HG03060 (cell line): ENCODE measurements around the gene IL17A.

ENCODE experiments used
- ATAC-seq: cut with Tn5 transposase; IDR thresholded peaks from one replicate; pipeline ENCODE4 v1.9.1; 2021; ENCODE audit warnings: low read depth, moderate number of reproducible peaks; ENCODE audit not compliant: unreplicated experiment

IL17A gene

DNA sequence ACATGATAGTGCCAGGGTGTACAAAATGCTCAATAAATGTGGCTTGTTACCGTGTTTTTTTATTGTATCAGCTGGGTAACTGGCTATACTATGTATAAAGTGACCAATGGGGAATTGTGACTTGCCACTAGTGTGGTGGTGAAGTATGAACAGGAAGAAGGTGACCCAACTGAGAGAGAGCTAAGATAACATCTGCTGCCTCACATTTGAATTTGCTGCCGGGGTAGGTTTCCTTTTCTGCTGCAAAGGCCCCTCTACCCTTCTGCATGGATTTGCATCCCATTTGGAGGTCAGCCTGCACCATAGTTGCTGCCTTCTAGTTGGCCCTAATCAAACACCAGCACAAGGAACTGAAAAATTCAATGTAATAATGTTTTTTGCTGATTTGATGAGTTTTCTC is 24.1 kb downstream of the IL17A start:
- peak; percentile 70 for ATAC-seq

- no peak for ATAC-seq
Observed at GRCh38 chr6:52213127-52213526, 27.0 kb downstream of the IL17A start.

DNA sequence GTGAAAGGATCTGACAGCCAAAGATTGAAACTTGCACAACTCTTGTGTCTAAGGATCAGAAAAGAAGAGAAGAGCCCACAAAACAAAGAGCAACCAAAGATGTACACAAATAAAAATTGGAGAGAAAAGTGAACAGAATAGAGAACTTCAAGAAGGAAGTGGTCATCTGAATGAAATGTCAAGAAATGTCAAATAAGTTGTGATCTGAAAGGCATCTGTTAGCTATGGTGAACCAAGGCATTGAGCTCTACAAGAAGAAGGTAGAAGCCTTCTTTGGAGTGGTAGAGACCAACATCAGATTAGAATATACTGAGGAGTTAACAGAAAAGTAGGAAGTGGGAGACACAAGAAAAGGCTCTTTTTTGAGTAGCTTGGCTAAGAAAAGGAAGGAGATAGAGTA is 29.6 kb downstream of the IL17A start:
- no peak for ATAC-seq

GRCh38 chr6:52216932-52217575 is 30.9 kb downstream of the IL17A start:
- no peak for ATAC-seq

DNA sequence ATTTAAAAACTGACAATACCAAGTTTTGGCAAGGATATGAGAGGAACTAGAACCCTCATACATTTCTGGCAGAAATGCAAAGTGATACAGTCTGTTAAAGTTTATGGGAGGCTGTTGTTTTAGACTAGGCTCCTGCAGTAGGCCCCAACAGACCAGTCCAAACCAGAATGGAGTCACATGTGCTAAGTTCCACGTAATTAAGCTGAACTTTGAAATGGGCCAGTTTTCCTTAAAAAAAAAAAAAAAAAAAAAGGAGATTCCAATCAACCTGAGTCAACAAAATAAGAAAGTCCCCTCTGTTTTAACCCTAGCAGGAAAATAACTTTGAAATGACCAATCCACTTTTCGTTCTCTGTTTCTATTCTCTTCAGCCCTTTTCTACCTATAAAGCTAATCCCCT is 31.6 kb downstream of the IL17A start:
- ATAC-seq, result no peak

DNA sequence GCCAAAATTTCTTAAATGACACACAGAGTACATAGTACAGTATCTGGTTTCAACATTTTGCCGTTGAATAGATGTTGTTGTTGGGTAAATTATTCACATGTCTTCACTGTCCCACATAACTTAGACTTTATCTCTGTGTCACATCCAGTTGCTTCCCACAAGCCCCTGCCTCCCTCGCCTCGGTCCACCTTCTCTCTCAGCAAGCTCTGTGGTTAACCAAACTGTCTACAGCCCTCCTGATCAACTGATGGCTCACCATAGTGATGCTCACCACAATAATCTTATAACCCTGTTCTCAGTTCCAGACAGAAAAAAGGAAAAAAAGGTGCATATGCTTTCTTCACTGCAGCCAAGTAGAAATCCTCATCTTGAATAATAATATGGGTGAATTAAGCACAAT is 35.1 kb downstream of the IL17A start:
- ATAC-seq, result peak; percentile 75

DNA sequence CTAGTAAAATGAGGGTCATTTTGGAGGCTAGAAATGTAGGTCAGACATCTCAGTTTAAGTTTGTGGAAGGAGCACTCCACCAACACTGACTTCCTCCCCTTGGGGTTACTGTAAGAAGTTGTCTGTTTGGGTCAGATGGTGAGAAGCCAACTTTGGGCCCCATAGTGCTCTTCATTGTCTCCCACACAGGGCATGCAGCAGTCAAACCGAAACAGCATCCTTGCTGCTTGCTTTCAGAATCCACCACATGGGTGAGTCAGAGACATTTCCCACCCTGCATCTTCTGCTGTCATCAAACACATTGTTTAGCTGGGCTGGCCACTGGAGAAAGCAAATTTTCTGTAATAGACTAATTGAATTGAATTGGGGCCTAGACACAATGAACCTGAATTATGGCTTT is 41.3 kb downstream of the IL17A start:
- ATAC-seq, result peak; percentile 99

- no peak for ATAC-seq
Observed at GRCh38 chr6:52230685-52231084, 44.5 kb downstream of the IL17A start.

DNA sequence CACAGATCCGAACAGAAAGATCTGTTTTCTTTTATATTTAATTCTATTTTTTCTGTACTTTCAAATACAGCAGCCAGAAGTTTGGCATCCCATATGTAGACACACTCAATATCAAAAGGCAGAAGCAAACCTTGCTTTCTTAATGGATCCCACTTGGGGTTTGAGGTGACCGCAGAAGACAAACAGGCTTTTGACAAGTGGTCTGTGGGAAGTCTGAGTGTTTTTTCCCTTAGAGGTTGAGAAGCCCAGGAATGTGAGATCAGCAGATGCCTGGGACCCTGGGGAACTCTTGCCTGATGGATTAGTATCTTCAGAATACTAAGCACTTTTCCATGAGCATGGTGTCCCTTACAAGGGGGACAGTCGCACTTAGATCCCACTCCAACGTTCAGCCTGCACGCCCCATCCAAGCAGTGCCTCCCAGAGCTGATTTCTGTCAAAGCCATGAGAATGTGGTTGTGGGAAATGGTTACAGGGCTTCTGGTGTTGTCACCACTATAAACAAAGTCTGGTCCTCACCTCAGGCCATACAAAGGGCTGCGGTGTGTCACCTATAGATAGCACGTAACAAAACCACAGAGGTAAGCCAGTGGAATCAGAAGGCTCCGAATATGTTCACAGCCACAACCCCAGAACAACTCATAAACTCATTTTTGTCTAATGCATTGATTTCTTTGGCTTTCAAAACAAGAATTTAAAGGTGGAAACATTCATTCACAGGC is 45.4 kb downstream of the IL17A start:
- no peak for ATAC-seq

DNA sequence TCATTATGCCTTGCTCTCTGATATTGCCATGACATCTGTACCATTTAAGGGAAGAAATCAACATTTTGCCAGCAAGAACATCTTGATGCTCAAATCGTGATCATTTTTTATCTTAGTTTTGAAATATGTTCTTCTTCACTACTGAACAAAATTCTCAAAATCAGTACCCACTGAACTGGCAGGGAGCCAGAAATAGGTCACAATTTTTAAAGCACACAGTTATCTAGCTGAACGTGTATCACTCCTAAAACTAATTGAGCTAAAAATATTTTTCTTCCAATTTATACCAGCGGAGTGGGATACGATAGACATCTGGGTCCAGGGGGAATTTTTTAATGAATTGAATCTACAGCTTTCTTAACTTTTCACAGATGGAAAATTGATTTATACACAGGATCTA is 46.8 kb downstream of the IL17A start:
- ATAC-seq, result no peak

DNA sequence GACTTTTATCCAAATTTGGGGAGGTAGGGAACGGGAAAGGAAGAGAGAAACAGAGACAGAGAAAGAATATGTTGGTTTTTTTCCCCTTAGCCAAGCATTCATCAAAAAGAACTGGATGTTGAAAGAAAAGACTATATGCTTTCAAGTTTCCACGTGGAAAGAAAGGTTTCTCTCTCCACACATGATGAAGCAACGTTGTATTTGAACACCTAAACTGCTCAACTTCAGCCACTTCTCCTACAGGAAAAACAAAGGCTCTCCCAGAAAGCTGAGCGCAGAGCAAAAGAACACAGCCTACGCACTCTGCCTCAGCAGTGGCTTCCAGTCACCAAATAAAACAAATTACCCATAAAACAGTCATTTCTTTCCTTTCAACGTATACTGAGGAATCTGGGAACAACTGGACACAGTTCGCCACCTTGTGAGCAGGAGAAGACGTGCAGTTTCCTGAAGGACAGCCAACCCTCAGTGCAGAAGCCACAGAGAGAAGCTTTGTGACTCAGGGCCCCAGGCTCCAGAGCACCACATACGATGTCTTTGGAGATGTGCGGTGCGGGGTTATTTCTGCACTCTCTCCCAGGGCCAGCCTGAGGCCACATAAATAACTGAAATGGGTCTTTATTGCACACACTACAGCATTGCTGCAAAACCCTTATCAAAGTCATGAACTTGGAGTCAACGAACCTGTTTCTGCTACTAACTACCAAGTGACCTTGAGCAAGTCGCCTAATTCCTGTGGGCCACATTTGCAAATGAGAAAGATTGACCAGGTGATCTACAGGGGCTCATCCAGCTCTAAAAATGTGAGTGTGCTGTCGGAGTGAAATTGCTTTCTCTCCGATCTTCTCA is 48.0 kb downstream of the IL17A start:
- ATAC-seq, result peak; percentile 59
